Measurements from ENCODE around the gene IFITM5. TPM values are rescaled to one million over a fixed set of nuclear protein-coding genes. Genes with fewer than 3 reads are reported as not detected.
A peak's percentile ranks its signal among the peaks of the same experiment; 100 is the strongest.

Gene IFITM5
- total and polyA plus RNA-seq, 2 of the 8 experiments (the other 6 are each of a cell fraction or from before 2014, with no cell fraction given): not detected

DNA sequence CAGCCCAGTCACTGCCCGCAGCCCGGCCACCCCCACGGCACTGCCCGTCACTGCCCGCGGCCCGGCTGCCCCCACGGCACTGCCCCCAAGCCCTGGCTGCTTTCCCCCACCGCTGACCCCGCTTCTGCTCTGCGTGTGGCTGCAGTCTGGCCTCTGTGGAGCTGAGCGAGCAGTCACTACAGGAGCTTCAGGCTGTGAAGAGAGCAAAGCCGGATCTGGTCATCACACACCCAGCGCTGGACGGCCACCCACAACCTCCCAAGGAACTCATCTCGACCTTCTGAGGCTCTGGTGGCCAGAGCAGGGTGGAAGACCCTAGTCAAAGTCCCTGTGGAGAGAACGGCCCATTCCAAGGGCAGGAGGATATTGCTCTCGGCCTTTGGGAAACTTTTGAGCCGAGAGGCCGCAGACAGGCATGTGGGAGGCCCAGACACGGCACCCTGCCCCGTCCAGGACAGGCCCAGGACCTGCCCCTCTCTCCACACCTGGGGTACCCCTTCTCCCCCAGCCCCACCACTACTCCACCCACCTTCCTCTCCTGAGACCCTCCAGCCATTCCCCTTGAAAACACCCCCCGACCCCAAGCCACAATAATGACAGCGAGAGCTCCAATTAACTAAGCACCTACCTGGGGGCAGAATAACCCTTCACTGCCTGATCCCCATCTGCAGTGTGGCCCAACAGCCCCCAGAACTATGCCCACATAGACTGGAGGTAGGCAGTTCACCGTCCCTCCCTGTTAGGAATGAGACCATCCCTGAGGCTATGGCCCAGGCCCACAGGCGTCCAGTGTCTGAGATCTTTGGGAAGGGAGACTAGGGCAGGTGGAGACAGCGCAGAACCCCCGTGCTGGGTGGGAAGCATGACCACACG is 14.1 kb downstream of the IFITM5 start:
- Histone ChIP-seq H2BK5ac (ENCODE audit: low read depth, low read length) (no peak overlapping the region), H3K18ac (ENCODE audit: extremely low read depth, low read length) (peak overlapping the region; percentile 48; the same call in 1 of the 2 replicates), H4K20me1 (replicated peaks in 1 of 2; ENCODE audit: control insufficient read depth in 1 of 2, insufficient read depth in 2 of 2, low read length in 2 of 2) (no peaks in the 10 kb centered on the region), H2AK5ac (ENCODE audit: low read depth, low read length) (no peak overlapping the region), H2BK20ac (ENCODE audit: low read length) (no peak overlapping the region), H2AFZ (ENCODE audit: low read length) (no peak overlapping the region), H4K5ac (ENCODE audit: insufficient read length, low read depth, low read length) (no peak overlapping the region), H3K79me1 (ENCODE audit: low read depth, low read length) (0 out of 2 replicates have a peak, but pooled peaks cover 4% of the 10 kb centered on the region), H3K4me3 (ENCODE audit: extremely low read depth in 1 of 4, insufficient read depth in 2 of 4, low read depth in 3 of 4, low read length in 4 of 4) (no peak overlapping the region), H3K14ac (ENCODE audit: insufficient read length) (no peak overlapping the region), H2BK12ac (ENCODE audit: low read depth, low read length) (peak overlapping the region; percentile 27; the same call in 1 of the 2 replicates), H3K56ac (replicated peaks; ENCODE audit: insufficient read length, low read depth, low read length) (no peak overlapping the region), H3K9me3 (ENCODE audit: insufficient read depth in 2 of 2, low read depth in 1 of 2, low read length in 1 of 2) (peaks cover 0 to 3% of the 10 kb centered on the region in 2 experiments; a peak in 1 of 4 replicates), H3K23ac (ENCODE audit: insufficient read length) (no peak overlapping the region), H3K9ac (replicated peaks in 1 of 4; ENCODE audit: extremely low read depth in 1 of 4, low read depth in 3 of 4, low read length in 3 of 4) (no peak overlapping the region), H3K79me2 (ENCODE audit: control insufficient read depth in 1 of 2, insufficient read depth in 2 of 2, low read length in 2 of 2) (no peaks in the 10 kb centered on the region), H3K36me3 (ENCODE audit: control insufficient read depth in 2 of 4, insufficient read depth in 4 of 4, low read length in 3 of 4) (no peaks in the 10 kb centered on the region), H3K4ac (replicated peaks; ENCODE audit: insufficient read length, low read depth, low read length) (peak overlapping the region; percentile 36), H3K27me3 (replicated peaks in 1 of 4; ENCODE audit: control insufficient read depth in 3 of 4, extremely low read depth in 1 of 4, insufficient read depth in 3 of 4, low read length in 3 of 4) (peaks cover 5 to 16% (median 13%) of the 10 kb centered on the region in 4 experiments; a peak in 6 of 7 replicates), H3K23me2 (ENCODE audit: low read depth, low read length) (peaks cover 5% of the 10 kb centered on the region; the same call in 1 of the 2 replicates), H3K4me2 (ENCODE audit: insufficient read depth in 1 of 2, low read depth in 2 of 2, low read length in 2 of 2) (no peak overlapping the region), H4K91ac (replicated peaks; ENCODE audit: insufficient read length, low read length) (peak overlapping the region; percentile 81), H2BK15ac (ENCODE audit: low read length) (0 out of 2 replicates have a peak overlapping the region, but pooled peaks have one; percentile 72), H4K8ac (ENCODE audit: extremely low read depth, insufficient read depth, low read length) (peak overlapping the region; percentile 82; the same call in 1 of the 2 replicates), H2BK120ac (replicated peaks; ENCODE audit: low read depth, low read length) (no peak overlapping the region), H3K27ac (ENCODE audit: low read depth, low read length) (no peak overlapping the region), H3K4me1 (replicated peaks in 1 of 4; ENCODE audit: control insufficient read depth in 3 of 4, insufficient read depth in 4 of 4, low read length in 3 of 4) (peaks cover 0 to 23% (median 17%) of the 10 kb centered on the region in 4 experiments; a peak in 6 of 7 replicates)
- no peak for FAIRE-seq
- WGBS, 2 experiments (ENCODE audit: extremely low coverage in 1 of 2, insufficient coverage in 1 of 2, insufficient read length in 1 of 2, insufficient replicate concordance in 2 of 2, low coverage in 1 of 2, low lambda C conversion rate in 2 of 2, missing lambda C conversion rate in 1 of 2): 86% methylated on average over 23 of the region's 29 CpGs; no CpG with 5 or more reads in 1 of the 2 experiments
- ChIA-PET POLR2A (ENCODE audit: partially characterized antibody) (interaction anchor here (1.1 to 7.7 kb wide), 4 partner anchors 9 to 86 kb away, joined by 3 to 51 read pairs (median 10); partner anchors contain the start of gene IFITM5), CTCF (ENCODE audit: partially characterized antibody) (interaction anchor here (1.0 to 8.6 kb wide), 4 partner anchors 9 to 34 kb away, joined by 3 to 88 read pairs (median 7); no protein-coding TSS in a partner anchor)
- DNase-seq (ENCODE audit: low read depth in 1 of 2, low spot score in 2 of 2): peak in 1 of 2 experiments; percentile 41
- no peak for TF ChIP-seq POLR2A (IDR thresholded peaks at IDR 0.05; ENCODE audit: control extremely low read depth in 1 of 2, low read depth in 2 of 2, low read length in 2 of 2)
- TF ChIP-seq YY1 (IDR thresholded peaks at IDR 0.05; ENCODE audit: low read depth, low read length): no peak
- TF ChIP-seq, protein P1, sequence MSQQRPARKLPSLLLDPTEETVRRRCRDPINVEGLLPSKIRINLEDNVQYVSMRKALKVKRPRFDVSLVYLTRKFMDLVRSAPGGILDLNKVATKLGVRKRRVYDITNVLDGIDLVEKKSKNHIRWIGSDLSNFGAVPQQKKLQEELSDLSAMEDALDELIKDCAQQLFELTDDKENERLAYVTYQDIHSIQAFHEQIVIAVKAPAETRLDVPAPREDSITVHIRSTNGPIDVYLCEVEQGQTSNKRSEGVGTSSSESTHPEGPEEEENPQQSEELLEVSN (IDR thresholded peaks at IDR 0.05): no peak
- no peak for TF ChIP-seq GABPA (IDR thresholded peaks at IDR 0.05; ENCODE audit: borderline replicate concordance, insufficient read depth, low read length)
- no peak for TF ChIP-seq NRF1 (IDR thresholded peaks at IDR 0.05; ENCODE audit: low read depth, low read length)
- TF ChIP-seq HDAC6 (IDR thresholded peaks at IDR 0.05; ENCODE audit: low read depth, low read length): no peak
- TF ChIP-seq JUND (IDR thresholded peaks at IDR 0.05; ENCODE audit: low read length): no peak
- TF ChIP-seq BCL11A (IDR thresholded peaks at IDR 0.05; ENCODE audit: low read depth in 2 of 2, low read length in 2 of 2): no peak
- TF ChIP-seq TCF12 (IDR thresholded peaks at IDR 0.05; ENCODE audit: low read depth, low read length): no peak
- no peak for TF ChIP-seq RAD21 (IDR thresholded peaks at IDR 0.05 in 1 of 2, conservative IDR thresholded peaks at IDR 0.05 in 1 of 2; ENCODE audit: low read depth in 2 of 2, low read length in 2 of 2)
